T-cell (primary cell): ENCODE data around the gene LDAH. TPM values are rescaled to one million over a fixed set of nuclear protein-coding genes. Genes with fewer than 3 reads are reported as not detected.

Source experiments
- ATAC-seq, 4 experiments: fragments of 200-7000 bp in 3 of 4; fragments of 150-1000 bp in 1 of 4; cut with Tn5 transposase; replicated peaks in 1 of 4; 1 replicate in 3 of 4; 2 replicates in 1 of 4; pipeline ENCODE4 v1.10.0; 2021; ENCODE audit warnings: moderate library complexity in 3 of 4, mild to moderate bottlenecking in 2 of 4, moderate number of reproducible peaks in 1 of 4
- CTCF ChIA-PET, 2 donors: fragments of 300-600 bp; sonication (Branson Sonifier 250); formaldehyde crosslinking; loops; one replicate each; lab custom pipeline; 2022; ENCODE audit warnings: antibody characterized with exemption in 2 of 2; lab: Charles Lee
- POLR2A ChIA-PET, 2 donors: fragments of 300-600 bp; sonication (Branson Sonifier 250); formaldehyde crosslinking; loops; one replicate each; lab custom pipeline; 2022; ENCODE audit warnings: antibody characterized with exemption in 2 of 2; lab: Charles Lee
- DNase-seq, 35 experiments: peaks; one replicate each; pipeline versions ENCODE4 v3.0.0 to v3.0.0-alpha.2; 2013 to 2023
- H3K27ac ChIP-seq: one replicate; pipeline ENCODE4 v1.5.1; 2013; ENCODE audit warnings: low read length
- H3K27me3 ChIP-seq, 2 experiments: replicated peaks in 1 of 2; 1 replicate in 1 of 2; 2 replicates in 1 of 2; pipeline versions ENCODE4 v1.6.1 to v1.7.0; 2013; ENCODE audit warnings: low read length in 1 of 2, mixed read lengths in 1 of 2; ENCODE audit not compliant: control insufficient read depth in 2 of 2, insufficient read depth in 2 of 2; ENCODE audit errors: extremely low read depth in 1 of 2
- H3K36me3 ChIP-seq, 2 donors: 1 replicate in 1 of 2; 2 replicates in 1 of 2; pipeline versions ENCODE4 v1.6.1 to v1.7.0; 2013; ENCODE audit warnings: low read length in 1 of 2; ENCODE audit not compliant: control insufficient read depth in 2 of 2, insufficient read depth in 1 of 2; ENCODE audit errors: extremely low read depth in 1 of 2
- H3K4me1 ChIP-seq, 2 experiments: 1 replicate in 1 of 2; 2 replicates in 1 of 2; pipeline versions ENCODE4 v1.6.1 to v1.7.0; 2013; ENCODE audit warnings: low read length in 2 of 2, mixed read lengths in 1 of 2; ENCODE audit not compliant: insufficient read depth in 2 of 2, control insufficient read depth in 1 of 2; ENCODE audit errors: extremely low read depth in 1 of 2
- H3K4me3 ChIP-seq, 2 donors: 1 replicate in 1 of 2; 2 replicates in 1 of 2; pipeline versions ENCODE4 v1.5.1 to v1.7.0; 2013; ENCODE audit warnings: mild to moderate bottlenecking in 2 of 2, low read length in 1 of 2, moderate library complexity in 1 of 2; ENCODE audit not compliant: control insufficient read depth in 1 of 2; ENCODE audit errors: extremely low read depth in 1 of 2
- H3K9me3 ChIP-seq: 2 replicates; pipeline ENCODE4 v1.7.0; 2013
- H3K27ac Mint-ChIP-seq, 2 donors: one replicate each; pipeline ENCODE4 v1.8.0; 2020 to 2021; ENCODE audit warnings: mild to moderate bottlenecking in 2 of 2, mixed read lengths in 2 of 2
- H3K27me3 Mint-ChIP-seq, 2 donors: one replicate each; pipeline ENCODE4 v1.8.0; 2021 to 2022; ENCODE audit warnings: mixed read lengths in 2 of 2
- H3K36me3 Mint-ChIP-seq: one replicate; pipeline ENCODE4 v1.8.0; 2021; ENCODE audit warnings: mixed read lengths
- H3K4me1 Mint-ChIP-seq, 3 donors: one replicate each; pipeline ENCODE4 v1.8.0; 2020 to 2022; ENCODE audit warnings: mixed read lengths in 3 of 3, mild to moderate bottlenecking in 1 of 3
- H3K4me3 Mint-ChIP-seq, 3 donors: one replicate each; pipeline ENCODE4 v1.8.0; 2020 to 2022; ENCODE audit warnings: mild to moderate bottlenecking in 3 of 3, mixed read lengths in 3 of 3, moderate library complexity in 3 of 3
- H3K9me3 Mint-ChIP-seq, 3 donors: one replicate each; pipeline ENCODE4 v1.8.0; 2020 to 2022; ENCODE audit warnings: mixed read lengths in 3 of 3
- WGBS: methylation state at CpG from one replicate; pipeline ENCODE4 v1.1.5; 2013; ENCODE audit warnings: missing lambda C conversion rate; ENCODE audit not compliant: insufficient coverage; 5-methylcytosine and 5-hydroxymethylcytosine counted together
- total RNA-seq, 35 experiments: library from RNA in 6 of 35; stranded (reverse) in 6 of 35; fragments of 120-200 nt in 1 of 35; gene quantifications; one replicate each; pipeline versions ENCODE4 v1.2.1 to v1.2.4 and lab custom pipeline; 2013 to 2026

The LDAH gene
- total RNA-seq, 5 donors from 2014 or later (not counting 1 experiment from before 2014, with no cell fraction given) = 12.3 to 21.2 (median 18.1) TPM

GRCh38 chr2:20844246-20844645 lies 21.3 kb upstream of the LDAH start:
- Mint-ChIP-seq H3K36me3 (no peaks in the 10 kb centered on the region), H3K9me3 (peaks cover 0 to under 1% (median 0%) of the 10 kb centered on the region in 3 donors), H3K27me3 (peaks cover 28 to 40% of the 10 kb centered on the region in 2 donors), H3K4me3 (no peak overlapping the region), H3K27ac (no peak overlapping the region), H3K4me1 (no peaks in the 10 kb centered on the region)
- POLR2A ChIA-PET = no interaction called here
- Histone ChIP-seq H3K27ac (no peak overlapping the region), H3K4me1 (no peaks in the 10 kb centered on the region), H3K27me3 (no peaks in the 10 kb centered on the region), H3K4me3 (no peak overlapping the region), H3K9me3 (peaks cover 2% of the 10 kb centered on the region), H3K36me3 (no peaks in the 10 kb centered on the region)
- no CpG with 5 or more reads among the region's 2 CpGs for WGBS
- DNase-seq (no peak), ATAC-seq (no peak)
- CTCF ChIA-PET = no interaction called here

- Histone ChIP-seq H3K4me1 (no peaks in the 10 kb centered on the region), H3K9me3 (peaks cover 2% of the 10 kb centered on the region), H3K36me3 (no peaks in the 10 kb centered on the region), H3K4me3 (no peak overlapping the region), H3K27me3 (peaks cover 0 to 7% of the 10 kb centered on the region in 2 experiments), H3K27ac (no peak overlapping the region)
- Mint-ChIP-seq H3K4me1 (no peaks in the 10 kb centered on the region), H3K4me3 (no peak overlapping the region), H3K27ac (no peak overlapping the region), H3K36me3 (no peaks in the 10 kb centered on the region), H3K9me3 (peaks cover 0 to 3% (median 0%) of the 10 kb centered on the region in 3 donors), H3K27me3 (peaks cover 36 to 55% of the 10 kb centered on the region in 2 donors)
- ATAC-seq (no peak), DNase-seq (no peak)
- ChIA-PET CTCF (no interaction called here), POLR2A (no interaction called here)
- no CpG with 5 or more reads among the region's 1 CpG for WGBS
Observed at GRCh38 chr2:20839052-20839451, 16.2 kb upstream of the LDAH start.

- POLR2A ChIA-PET = no interaction called here
- H3K4me1 ChIP-seq = no peaks in the 10 kb centered on the region
- peaks cover 2% of the 10 kb centered on the region for H3K9me3 ChIP-seq
- ATAC-seq (no peak), DNase-seq (no peak)
- WGBS = no CpG with 5 or more reads among the region's 2 CpGs
- H3K27ac ChIP-seq = no peak overlapping the region
- H3K4me3 ChIP-seq = no peak overlapping the region
- H3K27me3 Mint-ChIP-seq = peaks cover 38 to 52% of the 10 kb centered on the region in 2 donors
- no peak overlapping the region for H3K4me3 Mint-ChIP-seq
- H3K9me3 Mint-ChIP-seq = peaks cover 0 to 3% (median 0%) of the 10 kb centered on the region in 3 donors
- H3K4me1 Mint-ChIP-seq = no peaks in the 10 kb centered on the region
- H3K36me3 Mint-ChIP-seq = no peaks in the 10 kb centered on the region
- H3K36me3 ChIP-seq = no peaks in the 10 kb centered on the region
- H3K27me3 ChIP-seq = peaks cover 4 to 7% of the 10 kb centered on the region in 2 experiments
- CTCF ChIA-PET = no interaction called here
- H3K27ac Mint-ChIP-seq = no peak overlapping the region
Observed at GRCh38 chr2:20838016-20838415, 15.1 kb upstream of the LDAH start.

DNA sequence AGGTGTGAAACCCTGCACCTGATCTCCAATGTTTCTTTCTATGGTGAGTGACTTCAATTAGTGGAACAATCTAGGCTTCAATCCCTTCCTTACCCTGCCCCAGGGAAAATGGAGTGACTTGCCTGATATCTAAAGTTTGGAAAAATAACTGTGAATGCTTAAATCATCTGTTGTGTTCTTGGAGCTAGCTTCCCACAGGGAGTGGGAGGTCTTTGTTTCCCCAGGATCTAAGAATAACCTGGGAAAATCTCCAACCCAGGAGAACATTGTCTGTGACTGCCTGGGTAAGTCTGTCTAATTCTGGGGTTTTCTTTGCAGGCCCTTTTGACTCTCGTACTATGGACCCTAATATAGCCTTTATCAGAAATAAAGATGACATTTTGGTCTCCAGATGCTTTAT lies 13.6 kb upstream of the LDAH start:
- H3K27ac Mint-ChIP-seq = no peak overlapping the region
- Histone ChIP-seq H3K4me3 (no peak overlapping the region), H3K27ac (no peak overlapping the region), H3K36me3 (no peaks in the 10 kb centered on the region), H3K9me3 (peaks cover 2% of the 10 kb centered on the region), H3K4me1 (no peaks in the 10 kb centered on the region), H3K27me3 (peaks cover 4 to 7% of the 10 kb centered on the region in 2 experiments)
- WGBS = no CpG with 5 or more reads among the region's 1 CpG
- ChIA-PET CTCF (no interaction called here), POLR2A (interaction anchor here in 1 of 2 donors (0.6 kb wide), 1 partner anchor 11 kb away, joined by 3 read pairs; no protein-coding TSS in a partner anchor)
- no peak overlapping the region for H3K4me3 Mint-ChIP-seq
- peaks cover 35 to 38% of the 10 kb centered on the region in 2 donors for H3K27me3 Mint-ChIP-seq
- peaks cover 0 to 3% (median 0%) of the 10 kb centered on the region in 3 donors for H3K9me3 Mint-ChIP-seq
- no peaks in the 10 kb centered on the region for H3K36me3 Mint-ChIP-seq
- DNase-seq (no peak), ATAC-seq (no peak)
- no peaks in the 10 kb centered on the region for H3K4me1 Mint-ChIP-seq

GRCh38 chr2:20834331-20834730 lies 11.4 kb upstream of the LDAH start:
- H3K27me3 Mint-ChIP-seq = peaks cover 43 to 44% of the 10 kb centered on the region in 2 donors

DNA sequence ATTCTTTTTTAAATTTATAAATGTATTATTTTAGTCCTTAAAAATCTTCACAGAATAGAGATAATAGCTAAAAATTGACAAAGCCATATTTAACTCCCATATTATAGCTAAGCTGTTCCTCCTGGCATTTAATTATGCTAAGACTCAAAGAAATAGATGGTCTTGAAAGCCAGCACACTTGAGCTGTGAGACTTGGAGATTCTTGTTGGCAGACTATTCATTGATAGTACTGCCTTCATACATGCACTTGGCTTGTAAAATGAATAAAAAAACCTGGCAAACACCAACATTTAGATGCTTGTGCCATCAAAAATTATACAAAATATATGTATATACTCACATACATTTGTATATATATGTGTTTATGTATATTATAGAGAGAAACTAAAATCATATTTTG lies 9.7 kb upstream of the LDAH start:
- Histone ChIP-seq H3K36me3 (no peaks in the 10 kb centered on the region), H3K4me1 (no peaks in the 10 kb centered on the region), H3K27me3 (peaks cover 4 to 5% of the 10 kb centered on the region in 2 experiments), H3K9me3 (no peaks in the 10 kb centered on the region), H3K4me3 (no peak overlapping the region), H3K27ac (no peak overlapping the region)
- Mint-ChIP-seq H3K27me3 (peaks cover 31 to 33% of the 10 kb centered on the region in 2 donors), H3K27ac (no peak overlapping the region), H3K4me3 (no peak overlapping the region), H3K36me3 (no peaks in the 10 kb centered on the region), H3K9me3 (peaks cover 0 to 3% (median 3%) of the 10 kb centered on the region in 3 donors), H3K4me1 (no peaks in the 10 kb centered on the region)
- no peak for DNase-seq
- POLR2A ChIA-PET = no interaction called here
- CTCF ChIA-PET = no interaction called here
- ATAC-seq = no peak

More at GRCh38 chr2:20834331-20834730, 11.4 kb upstream of the LDAH start:
- Mint-ChIP-seq H3K27ac (no peak overlapping the region), H3K9me3 (peaks cover 0 to 6% (median 3%) of the 10 kb centered on the region in 3 donors), H3K4me1 (no peaks in the 10 kb centered on the region), H3K36me3 (no peaks in the 10 kb centered on the region), H3K4me3 (no peak overlapping the region)
- Histone ChIP-seq H3K9me3 (no peaks in the 10 kb centered on the region), H3K27ac (no peak overlapping the region), H3K4me3 (no peak overlapping the region), H3K36me3 (no peaks in the 10 kb centered on the region), H3K27me3 (peaks cover 4 to 7% of the 10 kb centered on the region in 2 experiments), H3K4me1 (no peaks in the 10 kb centered on the region)
- CTCF ChIA-PET = interaction anchor here in 1 of 2 donors (1.0 kb wide), 1 partner anchor 129 kb away, joined by 3 read pairs; no protein-coding TSS in a partner anchor
- DNase-seq = no peak
- POLR2A ChIA-PET = interaction anchor here in 1 of 2 donors (0.7 kb wide), 1 partner anchor 26 kb away, joined by 3 read pairs; no protein-coding TSS in a partner anchor
- no peak for ATAC-seq
- WGBS = no CpG with 5 or more reads among the region's 2 CpGs
